OCI-LY7 (cell line): ENCODE measurements around the gene TREML4.

Experiments
- CTCF ChIP-seq: fragments of 200-600 bp; sonication (generic); conservative IDR thresholded peaks from 2 replicates; pipeline ENCODE4 v1.5.1; 2014; ENCODE audit warnings: mild to moderate bottlenecking, antibody characterized with exemption, low read length, moderate library complexity, mixed read lengths
- EZH2phosphoT487 ChIP-seq: fragments of 200-600 bp; sonication (generic); IDR thresholded peaks from 2 replicates; pipeline ENCODE4 v1.6.1; 2018; ENCODE audit warnings: low read depth, borderline replicate concordance, mild to moderate bottlenecking, mixed run types, antibody characterized with exemption, low read length, moderate library complexity, mixed read lengths

- TF ChIP-seq CTCF (no peak), EZH2phosphoT487 (no peak)
Measured at GRCh38 chr6:41214559-41215238, 13.4 kb upstream of the TREML4 start.
